ENCODE data around the gene LRRC8D.

DNA sequence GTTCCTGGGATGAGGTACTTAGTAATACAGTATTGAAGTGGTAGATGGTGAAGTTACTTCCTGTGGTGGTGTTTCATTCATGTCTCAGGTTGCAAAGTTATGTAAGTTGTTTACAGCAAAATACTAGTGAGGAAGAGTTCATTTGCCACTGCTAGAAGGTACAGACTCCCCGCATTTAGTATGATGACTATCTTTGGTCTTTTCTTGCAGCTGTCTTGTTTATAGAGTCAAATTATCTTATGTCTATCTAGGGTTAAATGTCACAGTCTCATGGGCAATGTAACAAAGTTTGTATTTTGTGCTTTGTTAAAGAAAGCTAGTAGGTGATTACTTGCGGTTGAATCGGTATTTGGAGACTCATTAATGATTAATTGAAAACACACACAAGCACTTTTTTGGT, 50.2 kb downstream of the LRRC8D start:
- no peak for TF ChIP-seq EZH2 (IDR thresholded peaks at IDR 0.05; ENCODE audit: insufficient read depth, poor library complexity, severe bottlenecking)
- no peak for TF ChIP-seq EZH2phosphoT487 (IDR thresholded peaks at IDR 0.05; ENCODE audit: insufficient read depth, low read depth)

Data from GM23248 (cell line).